ENCODE results near the gene MPZL3. TPM values are rescaled to one million over a fixed set of nuclear protein-coding genes. Genes with fewer than 3 reads are reported as not detected.
A peak's percentile ranks its signal among the peaks of the same experiment; 100 is the strongest.

MPZL3 gene
- total RNA-seq, 4 donors from 2014 or later, result 0.42 to 0.52 (median 0.48) TPM

DNA sequence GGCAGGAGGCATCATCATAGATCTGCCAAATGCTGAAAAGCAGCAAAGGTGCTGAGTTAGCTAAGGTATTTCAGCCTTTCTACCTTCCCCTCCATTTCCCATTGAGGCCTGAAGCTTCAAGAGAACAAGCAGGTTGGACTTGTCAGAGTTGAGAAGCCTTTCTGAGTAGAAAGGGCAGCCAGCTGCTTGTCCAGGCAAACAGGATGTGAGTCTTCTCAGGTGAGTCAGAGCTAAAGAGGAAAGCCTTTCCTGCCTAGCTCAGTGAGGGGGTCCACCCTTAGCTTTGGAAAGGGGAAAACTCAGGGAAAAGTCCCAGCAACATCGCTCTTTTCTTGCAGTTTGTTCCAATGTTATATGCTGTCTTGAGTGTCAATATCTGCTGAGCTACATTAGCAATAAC lies 25.1 kb upstream of the MPZL3 start:
- TF ChIP-seq EP300 (IDR thresholded peaks at IDR 0.05) (no peak), POLR2AphosphoS5 (IDR thresholded peaks at IDR 0.05) (peak in 1 of 2 donors; percentile 69), POLR2A (IDR thresholded peaks at IDR 0.05; ENCODE audit: low read depth) (no peak)
- TF ChIP-seq, protein P1, sequence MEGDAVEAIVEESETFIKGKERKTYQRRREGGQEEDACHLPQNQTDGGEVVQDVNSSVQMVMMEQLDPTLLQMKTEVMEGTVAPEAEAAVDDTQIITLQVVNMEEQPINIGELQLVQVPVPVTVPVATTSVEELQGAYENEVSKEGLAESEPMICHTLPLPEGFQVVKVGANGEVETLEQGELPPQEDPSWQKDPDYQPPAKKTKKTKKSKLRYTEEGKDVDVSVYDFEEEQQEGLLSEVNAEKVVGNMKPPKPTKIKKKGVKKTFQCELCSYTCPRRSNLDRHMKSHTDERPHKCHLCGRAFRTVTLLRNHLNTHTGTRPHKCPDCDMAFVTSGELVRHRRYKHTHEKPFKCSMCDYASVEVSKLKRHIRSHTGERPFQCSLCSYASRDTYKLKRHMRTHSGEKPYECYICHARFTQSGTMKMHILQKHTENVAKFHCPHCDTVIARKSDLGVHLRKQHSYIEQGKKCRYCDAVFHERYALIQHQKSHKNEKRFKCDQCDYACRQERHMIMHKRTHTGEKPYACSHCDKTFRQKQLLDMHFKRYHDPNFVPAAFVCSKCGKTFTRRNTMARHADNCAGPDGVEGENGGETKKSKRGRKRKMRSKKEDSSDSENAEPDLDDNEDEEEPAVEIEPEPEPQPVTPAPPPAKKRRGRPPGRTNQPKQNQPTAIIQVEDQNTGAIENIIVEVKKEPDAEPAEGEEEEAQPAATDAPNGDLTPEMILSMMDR (IDR thresholded peaks at IDR 0.05), result no peak
- Histone ChIP-seq H3K36me3 (no peaks in the 10 kb centered on the region), H3K4me1 (peaks cover 0 to 5% (median 2%) of the 10 kb centered on the region in 4 donors), H3K4me3 (no peak overlapping the region), H3K27ac (replicated peaks in 1 of 4) (peak overlapping the region in 2 of 4 donors; percentile 7 to 13), H3K27me3 (peaks cover 0 to 39% (median 2%) of the 10 kb centered on the region in 4 donors), H3K9me3 (no peaks in the 10 kb centered on the region)
- DNase-seq (ENCODE audit: extremely low spot score), result peak; percentile 84
- WGBS, result 85% methylated on average over 1 of the region's 1 CpG
- intact Hi-C loops (cut with DNase I), result no loop called here

DNA sequence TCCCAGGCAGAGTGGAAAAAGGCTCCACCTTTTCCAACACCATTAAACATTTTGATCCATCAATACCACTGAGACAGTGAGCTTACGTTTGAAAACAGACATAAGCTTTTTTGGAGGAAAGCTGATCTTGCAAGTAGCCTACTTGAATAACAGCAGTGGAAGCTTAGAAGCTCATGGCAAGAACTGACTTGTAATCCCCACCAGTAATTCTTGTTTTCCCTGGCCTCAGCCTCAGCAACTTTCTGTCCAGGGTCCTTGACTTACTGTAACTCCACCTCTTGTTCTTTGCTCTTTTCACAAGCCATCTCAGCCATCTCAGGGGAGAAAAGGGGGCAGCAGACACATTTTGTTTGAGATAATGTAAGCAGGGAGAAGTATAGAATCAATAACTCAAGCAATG lies 24.3 kb upstream of the MPZL3 start:
- 67% methylated on average over 1 of the region's 1 CpG for WGBS
- no peaks in the 10 kb centered on the region for H3K36me3 ChIP-seq
- no peak overlapping the region for H3K4me3 ChIP-seq
- H3K4me1 ChIP-seq, result peaks cover 0 to 5% (median 2%) of the 10 kb centered on the region in 4 donors
- TF ChIP-seq POLR2A (IDR thresholded peaks at IDR 0.05; ENCODE audit: low read depth), result no peak
- no peak for TF ChIP-seq POLR2AphosphoS5 (IDR thresholded peaks at IDR 0.05)
- TF ChIP-seq, protein P1 (IDR thresholded peaks at IDR 0.05), result no peak
- TF ChIP-seq EP300 (IDR thresholded peaks at IDR 0.05), result no peak
- H3K27me3 ChIP-seq, result peaks cover 0 to 44% (median 2%) of the 10 kb centered on the region in 4 donors
- intact Hi-C loops (cut with DNase I), result no loop called here
- H3K9me3 ChIP-seq, result no peaks in the 10 kb centered on the region
- DNase-seq (ENCODE audit: extremely low spot score), result peak; percentile 80
- H3K27ac ChIP-seq (replicated peaks in 1 of 4), result no peak overlapping the region

DNA sequence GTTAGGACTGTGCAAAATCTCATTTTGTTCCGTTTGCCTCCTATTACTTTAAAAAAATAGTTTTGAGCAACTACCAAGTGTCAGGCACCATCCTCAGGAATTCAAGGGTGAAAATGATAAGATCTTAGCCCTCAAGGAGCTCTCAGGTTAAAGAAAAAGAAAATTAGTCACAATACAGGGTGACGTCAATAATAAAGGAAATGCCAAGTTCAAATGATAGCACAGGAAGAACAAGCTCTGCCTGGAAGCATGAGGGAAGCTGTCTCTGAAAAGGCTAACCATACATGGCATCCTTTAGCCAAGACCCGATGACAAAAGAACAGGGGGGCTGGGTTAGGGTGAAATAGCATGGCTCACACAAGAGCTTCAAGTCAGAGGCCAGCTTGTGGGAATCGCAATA lies 23.0 kb upstream of the MPZL3 start:
- no peaks in the 10 kb centered on the region for H3K36me3 ChIP-seq
- 53% methylated on average over 4 of the region's 4 CpGs for WGBS
- peaks cover 0 to 44% (median 2%) of the 10 kb centered on the region in 4 donors for H3K27me3 ChIP-seq
- no peak for DNase-seq (ENCODE audit: extremely low spot score)
- intact Hi-C loops (cut with DNase I), result no loop called here
- peak overlapping the region; percentile 41 to 56 (median 48) for H3K27ac ChIP-seq (replicated peaks in 1 of 4)
- no peaks in the 10 kb centered on the region for H3K9me3 ChIP-seq
- TF ChIP-seq POLR2AphosphoS5 (IDR thresholded peaks at IDR 0.05) (peak; percentile 49), POLR2A (IDR thresholded peaks at IDR 0.05; ENCODE audit: low read depth) (no peak)
- no peak overlapping the region for H3K4me3 ChIP-seq
- H3K4me1 ChIP-seq, result peaks cover 0 to 5% (median 2%) of the 10 kb centered on the region in 4 donors

DNA sequence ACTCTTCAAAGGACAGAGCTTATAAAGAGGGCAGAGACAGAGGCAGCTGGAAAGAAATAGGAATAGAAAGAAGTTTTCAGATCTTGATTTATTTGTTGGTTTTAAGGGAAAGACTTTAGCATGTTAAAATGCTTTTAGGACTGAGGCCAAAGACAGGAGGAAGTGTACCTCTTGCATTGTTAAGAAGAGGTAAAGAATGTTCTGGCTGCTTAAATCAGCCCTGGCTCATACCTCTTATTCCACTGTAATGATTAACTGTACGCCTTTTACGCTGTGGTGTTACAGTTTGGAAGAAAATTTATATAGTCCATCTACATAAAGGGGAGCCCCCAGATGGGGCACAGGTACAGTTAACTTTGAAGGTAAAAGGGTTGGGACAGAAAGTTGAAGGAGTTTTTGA lies 22.0 kb upstream of the MPZL3 start:
- intact Hi-C loops (cut with DNase I), result no loop called here
- Histone ChIP-seq H3K9me3 (no peaks in the 10 kb centered on the region), H3K4me3 (no peak overlapping the region), H3K27ac (replicated peaks in 1 of 4) (no peak overlapping the region), H3K36me3 (no peaks in the 10 kb centered on the region), H3K27me3 (peaks cover 0 to 51% (median 2%) of the 10 kb centered on the region in 4 donors), H3K4me1 (peaks cover 0 to 5% (median 2%) of the 10 kb centered on the region in 4 donors)
- WGBS, result 71% methylated on average over 2 of the region's 2 CpGs
- TF ChIP-seq, protein P1 (IDR thresholded peaks at IDR 0.05), result no peak
- no peak for TF ChIP-seq POLR2AphosphoS5 (IDR thresholded peaks at IDR 0.05)
- no peak for TF ChIP-seq EP300 (IDR thresholded peaks at IDR 0.05)
- TF ChIP-seq POLR2A (IDR thresholded peaks at IDR 0.05; ENCODE audit: low read depth), result no peak
- DNase-seq (ENCODE audit: extremely low spot score), result no peak

DNA sequence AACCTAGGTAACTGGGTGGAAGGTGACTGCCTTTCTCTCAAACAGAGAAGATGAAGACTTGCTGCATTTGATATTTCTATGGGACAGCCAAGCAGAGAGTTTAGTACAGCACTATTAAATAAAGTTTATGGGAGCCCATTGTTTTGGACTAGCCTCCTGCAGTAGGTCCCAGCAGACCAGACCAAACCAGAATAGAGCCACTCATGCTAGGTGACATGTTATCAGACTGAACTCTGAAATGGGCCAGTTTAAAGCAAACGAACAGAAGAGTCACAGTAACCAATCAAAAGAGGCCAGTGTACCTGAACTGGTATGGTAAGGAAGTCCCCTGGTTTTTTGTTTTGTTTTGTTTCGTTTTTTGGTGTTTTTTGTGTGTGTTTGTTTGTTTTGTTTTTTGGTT lies 19.8 kb upstream of the MPZL3 start:
- Histone ChIP-seq H3K4me3 (no peak overlapping the region), H3K27me3 (peaks cover 0 to 52% (median 0%) of the 10 kb centered on the region in 4 donors), H3K9me3 (no peaks in the 10 kb centered on the region), H3K36me3 (no peaks in the 10 kb centered on the region), H3K4me1 (peaks cover 0 to 5% (median under 1%) of the 10 kb centered on the region in 4 donors), H3K27ac (replicated peaks in 1 of 4) (no peak overlapping the region)
- intact Hi-C loops (cut with DNase I), result no loop called here
- TF ChIP-seq POLR2AphosphoS5 (IDR thresholded peaks at IDR 0.05), result no peak
- TF ChIP-seq, protein P1 (IDR thresholded peaks at IDR 0.05), result no peak
- TF ChIP-seq POLR2A (IDR thresholded peaks at IDR 0.05; ENCODE audit: low read depth), result no peak
- no peak for TF ChIP-seq EP300 (IDR thresholded peaks at IDR 0.05)
- 75% methylated on average over 2 of the region's 2 CpGs for WGBS
- DNase-seq (ENCODE audit: extremely low spot score), result no peak
